GM18861 (cell line): Measurements from ENCODE around the gene TMEM243.
A peak's percentile ranks its signal among the peaks of the same experiment; 100 is the strongest.

Experiments used
- ATAC-seq: cut with Tn5 transposase; IDR thresholded peaks from one replicate; pipeline ENCODE4 v1.9.1; 2021; ENCODE audit not compliant: unreplicated experiment

Gene TMEM243

DNA sequence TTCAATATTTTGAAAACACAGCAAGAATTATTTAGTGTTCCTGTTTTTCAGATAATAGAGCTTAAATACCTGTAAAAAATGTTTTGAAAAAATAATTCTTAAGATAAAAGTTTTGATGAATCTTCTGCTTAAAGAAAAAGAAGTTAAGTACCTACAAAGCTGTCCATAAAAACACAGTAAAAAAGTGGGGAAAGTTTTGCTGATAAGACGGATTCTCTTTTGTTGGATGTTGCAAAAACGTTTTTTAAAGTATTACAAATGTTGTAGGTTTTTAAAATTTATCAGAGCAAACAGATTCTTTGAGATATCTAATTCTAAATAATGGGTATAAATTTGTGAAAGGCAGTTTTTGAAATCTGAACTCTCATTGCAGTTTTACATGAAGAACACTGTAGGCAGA lies 55.1 kb downstream of the TMEM243 start:
- no peak for ATAC-seq

GRCh38 chr7:87159538-87159937 lies 60.0 kb downstream of the TMEM243 start:
- ATAC-seq, result peak; percentile 44

DNA sequence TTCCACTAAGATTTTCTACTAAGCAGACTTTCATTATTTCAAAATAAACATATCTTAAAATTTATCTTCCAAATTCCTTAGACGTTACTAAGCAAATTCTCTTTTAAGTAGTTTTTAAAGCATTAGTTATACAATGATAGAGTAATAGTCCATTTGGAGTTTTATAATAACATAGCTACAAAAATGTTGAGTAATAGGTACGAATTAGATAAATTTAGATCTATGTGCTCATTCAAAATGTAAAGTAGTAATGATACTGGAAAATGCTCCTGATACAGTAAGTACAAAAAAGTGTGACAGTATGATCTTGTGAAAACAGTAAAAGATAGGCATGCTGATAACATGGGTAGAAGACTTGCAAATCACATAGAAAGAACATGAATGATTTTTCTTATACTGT lies 62.8 kb downstream of the TMEM243 start:
- ATAC-seq, result no peak

GRCh38 chr7:87155788-87156187 lies 63.7 kb downstream of the TMEM243 start:
- ATAC-seq, result no peak

DNA sequence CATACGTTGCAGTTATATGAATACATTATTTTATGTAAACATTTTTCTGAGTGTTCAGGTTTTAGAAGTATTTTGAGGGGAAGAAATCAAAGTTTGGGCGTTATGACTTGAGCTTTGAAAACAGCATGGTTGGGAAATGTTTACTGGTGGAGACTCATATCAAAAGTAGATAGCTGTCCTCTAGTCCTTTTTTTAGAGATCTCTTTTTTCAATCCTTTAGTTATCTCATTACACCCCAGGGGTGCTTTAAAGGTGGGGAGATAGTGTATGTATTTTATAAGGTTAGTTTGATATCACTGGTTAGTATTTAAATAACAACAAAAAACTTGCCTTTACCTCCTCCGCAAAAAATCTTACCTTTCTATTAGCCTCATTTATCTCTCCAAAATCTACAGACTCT lies 65.0 kb downstream of the TMEM243 start:
- ATAC-seq, result no peak

DNA sequence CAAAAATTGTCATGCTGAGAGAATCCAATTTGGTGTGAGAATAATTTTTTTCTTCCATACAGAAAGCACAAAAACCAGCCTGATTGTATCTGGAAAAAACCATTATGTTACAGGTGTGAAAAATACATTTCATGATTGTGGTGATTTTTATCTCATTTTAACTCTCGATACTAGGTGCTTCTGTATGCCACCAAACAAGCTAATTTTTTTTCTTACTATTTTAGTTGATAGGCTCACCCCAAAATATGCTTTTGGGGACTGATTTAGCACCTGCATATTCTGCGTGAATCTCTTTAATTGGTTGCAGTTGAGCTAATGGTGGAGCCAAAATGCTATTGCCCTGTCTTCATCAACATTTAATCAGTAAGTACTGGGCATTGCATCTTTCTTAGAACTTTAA lies 65.4 kb downstream of the TMEM243 start:
- no peak for ATAC-seq

DNA sequence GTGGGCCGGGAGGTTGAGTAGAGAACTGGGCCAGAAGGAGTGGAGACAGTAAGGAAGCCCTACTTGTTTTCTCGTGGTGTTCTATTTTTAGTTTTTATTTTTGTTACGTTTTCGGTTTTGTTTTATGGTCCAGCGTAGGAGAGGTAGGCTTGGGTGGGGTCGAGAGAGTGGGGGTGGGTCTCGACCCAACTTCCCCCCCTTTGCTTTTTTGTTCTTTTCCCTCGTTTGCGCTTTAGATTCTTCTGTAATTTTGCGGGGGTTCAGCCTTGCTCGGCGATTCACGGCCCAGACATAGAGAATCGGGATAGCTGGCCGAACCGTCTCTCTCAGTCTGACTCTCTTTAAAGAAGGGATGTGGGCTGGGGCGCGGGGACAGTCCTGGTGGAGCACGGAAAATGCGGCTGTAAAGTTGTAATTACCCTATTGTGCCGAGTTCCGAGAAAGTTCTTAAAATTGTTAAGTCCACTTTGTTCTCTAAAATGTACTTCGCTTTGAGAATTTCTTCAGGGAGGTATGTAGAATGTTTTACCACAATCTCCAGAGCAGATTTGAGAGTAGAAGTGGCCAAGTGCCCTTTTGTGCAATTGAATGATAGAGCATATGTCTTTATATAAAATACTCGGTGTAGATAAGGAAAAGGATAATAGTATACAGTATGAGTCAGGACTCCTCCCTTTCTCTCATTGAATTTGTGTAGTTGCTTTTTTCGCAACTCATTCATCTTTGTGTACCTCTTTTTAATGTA lies 66.5 kb downstream of the TMEM243 start:
- ATAC-seq, result no peak

GRCh38 chr7:87152112-87152896 lies 67.2 kb downstream of the TMEM243 start, which contains the start of gene DMTF1:
Gene DMTF1, plus strand, starts transcription at chr7:87152453. Its CDS starts 12,489 bp downstream, at chr7:87164942.
- peak; percentile 77 for ATAC-seq

- ATAC-seq, result peak; percentile 13
Measured at GRCh38 chr7:87151729-87152111, 67.8 kb downstream of the TMEM243 start.

GRCh38 chr7:87151002-87151728 lies 68.4 kb downstream of the TMEM243 start:
- ATAC-seq, result no peak

- no peak for ATAC-seq
Measured at GRCh38 chr7:87148332-87148955, 71.1 kb downstream of the TMEM243 start.

DNA sequence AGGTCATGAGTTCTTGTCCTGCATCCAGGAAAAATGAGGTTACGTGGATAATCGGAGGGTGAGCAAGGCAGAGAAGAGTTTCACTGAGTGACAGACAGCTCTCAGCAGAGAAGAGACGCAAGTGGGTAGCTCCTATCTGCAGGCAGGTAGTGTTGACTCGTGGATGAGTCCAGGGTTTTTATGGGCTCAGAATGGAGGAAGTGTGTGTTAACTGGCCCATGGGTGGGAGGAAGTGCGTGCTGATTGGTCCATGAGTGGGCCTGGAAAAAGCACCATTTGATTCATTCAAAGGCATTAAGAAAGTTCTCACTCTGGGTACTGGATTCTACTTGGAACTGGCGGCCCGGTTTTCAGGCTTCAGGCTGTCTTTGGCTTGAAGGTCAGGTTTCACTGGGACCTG lies 72.0 kb downstream of the TMEM243 start:
- no peak for ATAC-seq

- ATAC-seq, result no peak
Measured at GRCh38 chr7:87146740-87147386, 72.7 kb downstream of the TMEM243 start.
